ENCODE results near the gene KAT8. TPM values are rescaled to one million over a fixed set of nuclear protein-coding genes. Genes with fewer than 3 reads are reported as not detected.

KAT8 gene
- total and polyA plus RNA-seq, 2 of the 13 experiments (the other 11 are each of a cell fraction or from before 2014, with no cell fraction given) = 79.0 to 84.2 TPM

DNA sequence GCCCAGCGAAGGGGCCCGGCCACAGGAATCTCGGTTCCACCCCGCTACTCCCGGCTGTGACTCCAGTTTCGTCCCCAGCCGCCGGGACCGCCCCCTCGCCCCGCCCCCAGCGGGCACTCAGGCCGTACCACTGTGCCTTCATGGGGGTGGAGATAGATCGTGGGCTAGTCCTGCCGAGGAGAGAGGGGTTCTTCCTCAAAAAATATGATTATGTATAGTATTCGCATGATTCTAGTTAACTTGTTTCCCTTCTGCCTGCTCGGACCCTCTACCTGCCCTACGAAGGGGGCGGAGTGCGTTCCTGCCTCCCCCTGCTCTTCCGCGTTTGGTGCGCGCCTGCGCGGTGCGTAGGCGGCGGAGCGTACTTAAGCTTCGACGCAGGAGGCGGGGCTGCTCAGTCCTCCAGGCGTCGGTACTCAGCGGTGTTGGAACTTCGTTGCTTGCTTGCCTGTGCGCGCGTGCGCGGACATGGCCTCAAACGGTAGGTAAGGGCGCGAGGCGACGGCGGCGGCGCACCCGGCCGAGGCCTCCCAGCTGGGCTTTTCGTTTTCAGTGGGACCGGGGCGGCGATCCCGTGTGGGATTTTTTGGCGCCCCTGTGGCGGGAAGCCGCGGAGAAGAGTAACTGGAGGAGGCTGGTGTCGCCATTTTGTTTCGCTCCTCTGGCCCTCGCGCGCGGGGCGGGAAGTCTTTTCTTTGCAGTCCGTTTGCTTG lies 62.4 kb downstream of the KAT8 start, which contains the start of gene FUS (continued):
- no peak for TF ChIP-seq CHD4 (IDR thresholded peaks at IDR 0.05; ENCODE audit: borderline replicate concordance, low read length)
- TF ChIP-seq, protein P1, sequence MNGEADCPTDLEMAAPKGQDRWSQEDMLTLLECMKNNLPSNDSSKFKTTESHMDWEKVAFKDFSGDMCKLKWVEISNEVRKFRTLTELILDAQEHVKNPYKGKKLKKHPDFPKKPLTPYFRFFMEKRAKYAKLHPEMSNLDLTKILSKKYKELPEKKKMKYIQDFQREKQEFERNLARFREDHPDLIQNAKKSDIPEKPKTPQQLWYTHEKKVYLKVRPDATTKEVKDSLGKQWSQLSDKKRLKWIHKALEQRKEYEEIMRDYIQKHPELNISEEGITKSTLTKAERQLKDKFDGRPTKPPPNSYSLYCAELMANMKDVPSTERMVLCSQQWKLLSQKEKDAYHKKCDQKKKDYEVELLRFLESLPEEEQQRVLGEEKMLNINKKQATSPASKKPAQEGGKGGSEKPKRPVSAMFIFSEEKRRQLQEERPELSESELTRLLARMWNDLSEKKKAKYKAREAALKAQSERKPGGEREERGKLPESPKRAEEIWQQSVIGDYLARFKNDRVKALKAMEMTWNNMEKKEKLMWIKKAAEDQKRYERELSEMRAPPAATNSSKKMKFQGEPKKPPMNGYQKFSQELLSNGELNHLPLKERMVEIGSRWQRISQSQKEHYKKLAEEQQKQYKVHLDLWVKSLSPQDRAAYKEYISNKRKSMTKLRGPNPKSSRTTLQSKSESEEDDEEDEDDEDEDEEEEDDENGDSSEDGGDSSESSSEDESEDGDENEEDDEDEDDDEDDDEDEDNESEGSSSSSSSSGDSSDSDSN (CRISPR knock-in tag; IDR thresholded peaks at IDR 0.05) = peak; percentile 88
- peak; percentile 99 for TF ChIP-seq CBX1 (IDR thresholded peaks at IDR 0.05; ENCODE audit: low read depth)
- TF ChIP-seq, protein P2, sequence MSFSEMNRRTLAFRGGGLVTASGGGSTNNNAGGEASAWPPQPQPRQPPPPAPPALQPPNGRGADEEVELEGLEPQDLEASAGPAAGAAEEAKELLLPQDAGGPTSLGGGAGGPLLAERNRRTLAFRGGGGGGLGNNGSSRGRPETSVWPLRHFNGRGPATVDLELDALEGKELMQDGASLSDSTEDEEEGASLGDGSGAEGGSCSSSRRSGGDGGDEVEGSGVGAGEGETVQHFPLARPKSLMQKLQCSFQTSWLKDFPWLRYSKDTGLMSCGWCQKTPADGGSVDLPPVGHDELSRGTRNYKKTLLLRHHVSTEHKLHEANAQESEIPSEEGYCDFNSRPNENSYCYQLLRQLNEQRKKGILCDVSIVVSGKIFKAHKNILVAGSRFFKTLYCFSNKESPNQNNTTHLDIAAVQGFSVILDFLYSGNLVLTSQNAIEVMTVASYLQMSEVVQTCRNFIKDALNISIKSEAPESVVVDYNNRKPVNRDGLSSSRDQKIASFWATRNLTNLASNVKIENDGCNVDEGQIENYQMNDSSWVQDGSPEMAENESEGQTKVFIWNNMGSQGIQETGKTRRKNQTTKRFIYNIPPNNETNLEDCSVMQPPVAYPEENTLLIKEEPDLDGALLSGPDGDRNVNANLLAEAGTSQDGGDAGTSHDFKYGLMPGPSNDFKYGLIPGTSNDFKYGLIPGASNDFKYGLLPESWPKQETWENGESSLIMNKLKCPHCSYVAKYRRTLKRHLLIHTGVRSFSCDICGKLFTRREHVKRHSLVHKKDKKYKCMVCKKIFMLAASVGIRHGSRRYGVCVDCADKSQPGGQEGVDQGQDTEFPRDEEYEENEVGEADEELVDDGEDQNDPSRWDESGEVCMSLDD (CRISPR knock-in tag; IDR thresholded peaks at IDR 0.05; ENCODE audit: borderline replicate concordance) = peak; percentile 84
- TF ChIP-seq, protein P3, sequence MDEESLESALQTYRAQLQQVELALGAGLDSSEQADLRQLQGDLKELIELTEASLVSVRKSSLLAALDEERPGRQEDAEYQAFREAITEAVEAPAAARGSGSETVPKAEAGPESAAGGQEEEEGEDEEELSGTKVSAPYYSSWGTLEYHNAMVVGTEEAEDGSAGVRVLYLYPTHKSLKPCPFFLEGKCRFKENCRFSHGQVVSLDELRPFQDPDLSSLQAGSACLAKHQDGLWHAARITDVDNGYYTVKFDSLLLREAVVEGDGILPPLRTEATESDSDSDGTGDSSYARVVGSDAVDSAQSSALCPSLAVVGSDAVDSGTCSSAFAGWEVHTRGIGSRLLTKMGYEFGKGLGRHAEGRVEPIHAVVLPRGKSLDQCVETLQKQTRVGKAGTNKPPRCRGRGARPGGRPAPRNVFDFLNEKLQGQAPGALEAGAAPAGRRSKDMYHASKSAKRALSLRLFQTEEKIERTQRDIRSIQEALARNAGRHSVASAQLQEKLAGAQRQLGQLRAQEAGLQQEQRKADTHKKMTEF (CRISPR knock-in tag; IDR thresholded peaks at IDR 0.05) = peak; percentile 97
- peak; percentile 100 for TF ChIP-seq POLR2AphosphoS5 (IDR thresholded peaks at IDR 0.05; ENCODE audit: low read depth, low read length)
- TF ChIP-seq MTF2 (CRISPR knock-in tag; IDR thresholded peaks at IDR 0.05; ENCODE audit: borderline replicate concordance) = no peak; the same call in 1 of the 2 replicates
- TF ChIP-seq PITX1 (CRISPR knock-in tag; IDR thresholded peaks at IDR 0.05) = no peak
- peak; percentile 56 for TF ChIP-seq CEBPG (CRISPR knock-in tag; IDR thresholded peaks at IDR 0.05)
- peak; percentile 88; the same call in 1 of the 2 replicates for TF ChIP-seq CBFB (CRISPR knock-in tag; IDR thresholded peaks at IDR 0.05)
- TF ChIP-seq ZNF737 (CRISPR knock-in tag; IDR thresholded peaks at IDR 0.05; ENCODE audit: borderline replicate concordance) = no peak; the same call in 1 of the 2 replicates
- no peak for TF ChIP-seq ZNF143 (CRISPR knock-in tag; IDR thresholded peaks at IDR 0.05)
- peak; percentile 42; the same call in 1 of the 2 replicates for TF ChIP-seq MAFF (IDR thresholded peaks at IDR 0.05; ENCODE audit: low read depth, low read length)
- peak; percentile 91 for TF ChIP-seq REL (CRISPR knock-in tag; conservative IDR thresholded peaks at IDR 0.05)
- no peak; the same call in none of the 2 replicates for TF ChIP-seq ZBTB20 (CRISPR knock-in tag; IDR thresholded peaks at IDR 0.05; ENCODE audit: borderline replicate concordance, low read depth)
- TF ChIP-seq HNF4G (IDR thresholded peaks at IDR 0.05; ENCODE audit: borderline replicate concordance, low read depth, low read length) = peak; percentile 3; the same call in 1 of the 2 replicates
- no peak for TF ChIP-seq HNF4G (CRISPR knock-in tag; IDR thresholded peaks at IDR 0.05; ENCODE audit: borderline replicate concordance, low read depth)
- TF ChIP-seq ATM (IDR thresholded peaks at IDR 0.05; ENCODE audit: borderline replicate concordance) = no peak
- TF ChIP-seq ZNF850 (CRISPR knock-in tag; conservative IDR thresholded peaks at IDR 0.05) = no peak; the same call in 1 of the 2 replicates
- TF ChIP-seq PAX8 (CRISPR knock-in tag; IDR thresholded peaks at IDR 0.05; ENCODE audit: borderline replicate concordance) = peak; percentile 94; the same call in 1 of the 2 replicates
- peak; percentile 30; the same call in 1 of the 2 replicates for TF ChIP-seq NFE2 (CRISPR knock-in tag; IDR thresholded peaks at IDR 0.05)
- TF ChIP-seq, protein P4, sequence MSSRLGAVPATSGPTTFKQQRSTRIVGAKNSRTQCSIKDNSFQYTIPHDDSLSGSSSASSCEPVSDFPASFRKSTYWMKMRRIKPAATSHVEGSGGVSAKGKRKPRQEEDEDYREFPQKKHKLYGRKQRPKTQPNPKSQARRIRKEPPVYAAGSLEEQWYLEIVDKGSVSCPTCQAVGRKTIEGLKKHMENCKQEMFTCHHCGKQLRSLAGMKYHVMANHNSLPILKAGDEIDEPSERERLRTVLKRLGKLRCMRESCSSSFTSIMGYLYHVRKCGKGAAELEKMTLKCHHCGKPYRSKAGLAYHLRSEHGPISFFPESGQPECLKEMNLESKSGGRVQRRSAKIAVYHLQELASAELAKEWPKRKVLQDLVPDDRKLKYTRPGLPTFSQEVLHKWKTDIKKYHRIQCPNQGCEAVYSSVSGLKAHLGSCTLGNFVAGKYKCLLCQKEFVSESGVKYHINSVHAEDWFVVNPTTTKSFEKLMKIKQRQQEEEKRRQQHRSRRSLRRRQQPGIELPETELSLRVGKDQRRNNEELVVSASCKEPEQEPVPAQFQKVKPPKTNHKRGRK (CRISPR knock-in tag; IDR thresholded peaks at IDR 0.05) = no peak
- TF ChIP-seq RARA (CRISPR knock-in tag; IDR thresholded peaks at IDR 0.05) = no peak; the same call in 1 of the 2 replicates

All from HepG2 (cell line).